Astrocyte of the cerebellum (primary cell): Measurements from ENCODE around the gene SLC9A8.
A peak's percentile ranks its signal among the peaks of the same experiment; 100 is the strongest.

ENCODE experiments used
- DNase-seq: peaks from one replicate; pipeline ENCODE4 v3.0.0-alpha.2; 2011; ENCODE audit warnings: low read depth
- H3K4me3 ChIP-seq: 2 replicates; pipeline ENCODE4 v1.5.1; 2011; ENCODE audit warnings: mild to moderate bottlenecking, low read depth, low read length, moderate library complexity
- CTCF ChIP-seq: IDR thresholded peaks from 2 replicates; pipeline ENCODE4 v1.5.1; 2012; ENCODE audit warnings: low read length, low read depth, moderate library complexity, mild to moderate bottlenecking; ENCODE audit errors: missing control alignments
- in situ Hi-C: cut with HindIII; loops from 2 replicates; pipeline ENCODE4 v1.10.0; 2017; ENCODE audit warnings: low sequenced_read_pairs

SLC9A8 gene

GRCh38 chr20:49909499-49910339, 97.1 kb downstream of the SLC9A8 start:
- peak; percentile 52 for TF ChIP-seq CTCF
- no peak for DNase-seq
- H3K4me3 ChIP-seq: no peak overlapping the region
- in situ Hi-C loops: no loop called here

- no peak for DNase-seq
- H3K4me3 ChIP-seq: no peak overlapping the region
- no peak for TF ChIP-seq CTCF
- in situ Hi-C loops: no loop called here
Observed at GRCh38 chr20:49910340-49910706, 97.7 kb downstream of the SLC9A8 start.

- in situ Hi-C loops: no loop called here
- TF ChIP-seq CTCF: no peak
- peak overlapping the region; percentile 95 for H3K4me3 ChIP-seq
- DNase-seq: no peak
Observed at GRCh38 chr20:49913399-49914047, 100.9 kb downstream of the SLC9A8 start.

- no peak for TF ChIP-seq CTCF
- no peak for DNase-seq
- H3K4me3 ChIP-seq: peak overlapping the region; percentile 95
- in situ Hi-C loops: no loop called here
Observed at GRCh38 chr20:49914310-49915117, 101.9 kb downstream of the SLC9A8 start.

GRCh38 chr20:49915118-49915379, 102.4 kb downstream of the SLC9A8 start:
- in situ Hi-C loops: no loop called here
- peak overlapping the region; percentile 95 for H3K4me3 ChIP-seq
- no peak for TF ChIP-seq CTCF
- no peak for DNase-seq

- TF ChIP-seq CTCF: no peak
- in situ Hi-C loops: no loop called here
- DNase-seq: peak; percentile 89
- peak within 1 kb of the TSS; percentile 95 for H3K4me3 ChIP-seq
Observed at GRCh38 chr20:49915380-49916145, 102.9 kb downstream of the SLC9A8 start, which contains the start of gene SPATA2. Gene SPATA2 (minus strand): TSS chr20:49915529. CDS start chr20:49908490, 7,039 bp downstream.
